ENCODE measurements around the gene ZSCAN22. TPM values are rescaled to one million over a fixed set of nuclear protein-coding genes. Genes with fewer than 3 reads are reported as not detected.

ZSCAN22 gene
- total and polyA plus RNA-seq, 2 of the 13 experiments (the other 11 are each of a cell fraction or from before 2014, with no cell fraction given): 2.5 to 3.5 TPM

DNA sequence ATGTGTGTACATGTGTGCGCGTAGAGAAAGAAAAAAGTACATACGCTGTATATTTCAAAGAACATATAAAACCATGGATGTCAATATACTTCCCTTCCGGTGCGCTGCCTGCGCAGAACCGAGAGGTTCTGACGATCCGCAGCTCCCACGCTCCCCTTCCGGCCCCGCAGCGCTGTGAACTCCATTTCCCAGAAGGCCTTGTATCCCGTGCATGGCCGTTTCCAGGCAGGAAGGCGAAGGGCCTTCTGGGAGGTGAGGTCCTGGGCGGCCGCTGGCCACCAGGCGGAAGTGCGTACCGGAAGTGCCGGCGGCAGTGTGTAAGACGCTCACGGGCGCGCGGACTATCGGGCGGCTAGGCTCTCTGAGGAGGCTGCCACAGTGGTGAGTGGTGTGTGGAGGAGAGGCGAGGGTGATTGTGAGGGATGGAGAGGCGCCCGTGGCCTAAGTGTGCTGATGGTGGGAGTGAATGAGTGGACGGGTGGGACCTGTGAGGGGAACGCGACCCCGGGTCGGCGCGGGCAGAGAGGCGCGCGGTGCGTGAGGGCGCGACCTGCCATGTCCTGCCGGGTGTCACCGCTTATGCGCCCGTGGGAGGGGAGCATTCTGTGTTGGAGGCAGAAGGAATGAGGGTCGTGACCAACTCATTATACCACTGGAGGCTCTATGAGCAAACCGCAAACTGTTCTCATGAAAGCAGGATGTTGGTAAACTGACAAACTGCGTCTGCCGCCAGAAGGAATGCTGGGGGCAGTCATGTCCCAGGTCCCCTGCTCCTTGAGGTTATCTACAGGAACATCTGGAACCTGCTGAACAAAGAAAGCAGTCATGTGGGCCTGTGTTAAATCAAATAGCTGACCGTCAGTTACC lies 21.5 kb upstream of the ZSCAN22 start, which contains the start of gene ERVK3-1 (continued):
- TF ChIP-seq PAWR (CRISPR knock-in tag; IDR thresholded peaks at IDR 0.05; ENCODE audit: borderline replicate concordance) (no peak), NFIC (IDR thresholded peaks at IDR 0.05; ENCODE audit: low read length) (no peak), SP2 (CRISPR knock-in tag; IDR thresholded peaks at IDR 0.05) (peak; percentile 65), LCORL (IDR thresholded peaks at IDR 0.05) (no peak), LCORL (CRISPR knock-in tag; IDR thresholded peaks at IDR 0.05) (peak; percentile 34; the same call in 1 of the 2 replicates), ZFYVE20 (CRISPR knock-in tag; IDR thresholded peaks at IDR 0.05; ENCODE audit: borderline replicate concordance, low read depth) (0 out of 2 replicates have a peak, but pooled peaks have one; percentile 62), ZNF782 (CRISPR knock-in tag; IDR thresholded peaks at IDR 0.05; ENCODE audit: borderline replicate concordance) (no peak), CHCHD3 (CRISPR knock-in tag; IDR thresholded peaks at IDR 0.05) (no peak), MAZ (IDR thresholded peaks at IDR 0.05; ENCODE audit: borderline replicate concordance, low read depth, low read length) (no peak), MAZ (CRISPR knock-in tag; IDR thresholded peaks at IDR 0.05; ENCODE audit: low read depth) (peak; percentile 71), GATAD1 (CRISPR knock-in tag; IDR thresholded peaks at IDR 0.05) (peak; percentile 95), KDM2A (CRISPR knock-in tag; IDR thresholded peaks at IDR 0.05; ENCODE audit: borderline replicate concordance, low read depth) (peak; percentile 99), TBX3 (IDR thresholded peaks at IDR 0.05; ENCODE audit: borderline replicate concordance) (no peak), TBX2 (CRISPR knock-in tag; IDR thresholded peaks at IDR 0.05; ENCODE audit: borderline replicate concordance) (peak; percentile 84), RBM39 (IDR thresholded peaks at IDR 0.05; ENCODE audit: low read depth, low read length, poor library complexity, severe bottlenecking) (peak; percentile 59), MXD4 (CRISPR knock-in tag; IDR thresholded peaks at IDR 0.05) (peak; percentile 89), EP300 (IDR thresholded peaks at IDR 0.05; ENCODE audit: low read depth in 2 of 2, low read length in 2 of 2) (no peak), EP300 (CRISPR knock-in tag; IDR thresholded peaks at IDR 0.05; ENCODE audit: borderline replicate concordance) (no peak), SOX6 (IDR thresholded peaks at IDR 0.05) (no peak), SOX6 (CRISPR knock-in tag; IDR thresholded peaks at IDR 0.05) (peak; percentile 26; the same call in 1 of the 2 replicates), MEF2D (CRISPR knock-in tag; IDR thresholded peaks at IDR 0.05) (peak; percentile 26; the same call in 1 of the 2 replicates), TBL1XR1 (IDR thresholded peaks at IDR 0.05; ENCODE audit: borderline replicate concordance, low read length, partially characterized antibody) (peak; percentile 63), MYC (CRISPR knock-in tag; IDR thresholded peaks at IDR 0.05; ENCODE audit: borderline replicate concordance) (peak; percentile 85; the same call in 1 of the 2 replicates), NRL (CRISPR knock-in tag; IDR thresholded peaks at IDR 0.05; ENCODE audit: borderline replicate concordance) (peak; percentile 74)
- TF ChIP-seq, protein P1, sequence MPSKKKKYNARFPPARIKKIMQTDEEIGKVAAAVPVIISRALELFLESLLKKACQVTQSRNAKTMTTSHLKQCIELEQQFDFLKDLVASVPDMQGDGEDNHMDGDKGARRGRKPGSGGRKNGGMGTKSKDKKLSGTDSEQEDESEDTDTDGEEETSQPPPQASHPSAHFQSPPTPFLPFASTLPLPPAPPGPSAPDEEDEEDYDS (CRISPR knock-in tag; IDR thresholded peaks at IDR 0.05): peak; percentile 93
- TF ChIP-seq, protein P2, sequence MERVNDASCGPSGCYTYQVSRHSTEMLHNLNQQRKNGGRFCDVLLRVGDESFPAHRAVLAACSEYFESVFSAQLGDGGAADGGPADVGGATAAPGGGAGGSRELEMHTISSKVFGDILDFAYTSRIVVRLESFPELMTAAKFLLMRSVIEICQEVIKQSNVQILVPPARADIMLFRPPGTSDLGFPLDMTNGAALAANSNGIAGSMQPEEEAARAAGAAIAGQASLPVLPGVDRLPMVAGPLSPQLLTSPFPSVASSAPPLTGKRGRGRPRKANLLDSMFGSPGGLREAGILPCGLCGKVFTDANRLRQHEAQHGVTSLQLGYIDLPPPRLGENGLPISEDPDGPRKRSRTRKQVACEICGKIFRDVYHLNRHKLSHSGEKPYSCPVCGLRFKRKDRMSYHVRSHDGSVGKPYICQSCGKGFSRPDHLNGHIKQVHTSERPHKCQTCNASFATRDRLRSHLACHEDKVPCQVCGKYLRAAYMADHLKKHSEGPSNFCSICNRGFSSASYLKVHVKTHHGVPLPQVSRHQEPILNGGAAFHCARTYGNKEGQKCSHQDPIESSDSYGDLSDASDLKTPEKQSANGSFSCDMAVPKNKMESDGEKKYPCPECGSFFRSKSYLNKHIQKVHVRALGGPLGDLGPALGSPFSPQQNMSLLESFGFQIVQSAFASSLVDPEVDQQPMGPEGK (CRISPR knock-in tag; IDR thresholded peaks at IDR 0.05): peak; percentile 8; the same call in 1 of the 2 replicates
